OCI-LY7 (cell line): Measurements from ENCODE around the gene LRRC10B. TPM values are rescaled to one million over a fixed set of nuclear protein-coding genes. Genes with fewer than 3 reads are reported as not detected.

ENCODE experiments used
- BruUV-seq: library from RNA; stranded (reverse); fragments of 400-500 nt; replicated peaks from 2 replicates; lab custom pipeline; 2021; lab: Mats Ljungman, UMichigan
- CTCF ChIA-PET: fragments of 300-600 bp; sonication (Branson Sonifier 250); formaldehyde crosslinking; loops from one replicate; lab custom pipeline; 2022; ENCODE audit warnings: antibody characterized with exemption; ENCODE audit not compliant: unreplicated experiment; lab: Charles Lee
- POLR2A ChIA-PET: fragments of 300-600 bp; sonication (Branson Sonifier 250); formaldehyde crosslinking; loops from one replicate; lab custom pipeline; 2022; ENCODE audit warnings: antibody characterized with exemption; lab: Charles Lee
- DNase-seq: peaks from one replicate; pipeline ENCODE4 v3.0.0-alpha.2; 2015; ENCODE audit warnings: low spot score
- H2AFZ ChIP-seq: fragments of 200-600 bp; sonication (generic), shearing (Covaris generic); 2 replicates; pipeline ENCODE4 v1.6.1; 2014; ENCODE audit warnings: mild to moderate bottlenecking, antibody characterized with exemption, low read length, moderate library complexity
- H3K27ac ChIP-seq: fragments of 200-600 bp; sonication (generic); 2 replicates; pipeline ENCODE4 v1.5.1; 2014; ENCODE audit warnings: mixed run types, low read depth, mild to moderate bottlenecking, moderate library complexity, low read length, inconsistent platforms; ENCODE audit not compliant: poor library complexity, severe bottlenecking
- H3K36me3 ChIP-seq: fragments of 200-600 bp; sonication (generic); 2 replicates; pipeline ENCODE4 v1.6.1; 2014; ENCODE audit warnings: mild to moderate bottlenecking, antibody characterized with exemption, low read length, moderate library complexity, mixed read lengths; ENCODE audit not compliant: insufficient read depth
- H3K4me1 ChIP-seq: fragments of 200-600 bp; sonication (generic); 2 replicates; pipeline ENCODE4 v1.5.1; 2014; ENCODE audit warnings: mild to moderate bottlenecking, low read length; ENCODE audit not compliant: insufficient read depth, poor library complexity, severe bottlenecking
- H3K4me2 ChIP-seq: fragments of 200-600 bp; sonication (generic); 2 replicates; pipeline ENCODE4 v1.6.1; 2014; ENCODE audit warnings: mild to moderate bottlenecking, low read length
- H3K4me3 ChIP-seq: fragments of 200-600 bp; sonication (generic); 2 replicates; pipeline ENCODE4 v1.5.1; 2014; ENCODE audit warnings: mild to moderate bottlenecking, low read depth, low read length; ENCODE audit not compliant: poor library complexity, severe bottlenecking
- H3K79me2 ChIP-seq: fragments of 200-600 bp; sonication (generic); 2 replicates; pipeline ENCODE4 v1.6.1; 2016; ENCODE audit warnings: low read depth, mild to moderate bottlenecking, low read length, moderate library complexity, mixed read lengths; ENCODE audit not compliant: insufficient read depth
- H3K9me2 ChIP-seq: fragments of 200-600 bp; sonication (generic); 2 replicates; pipeline ENCODE4 v1.6.1; 2016; ENCODE audit warnings: mild to moderate bottlenecking, low read length, mixed read lengths; ENCODE audit not compliant: insufficient read depth
- H3K9me3 ChIP-seq: fragments of 200-600 bp; sonication (generic); 2 replicates; pipeline ENCODE4 v1.6.1; 2014; ENCODE audit warnings: mild to moderate bottlenecking, mixed run types, low read length, mixed read lengths
- H4K20me1 ChIP-seq: fragments of 200-600 bp; sonication (generic); 2 replicates; pipeline ENCODE4 v1.6.1; 2014; ENCODE audit warnings: mild to moderate bottlenecking, antibody characterized with exemption, low read length, moderate library complexity, mixed read lengths; ENCODE audit not compliant: insufficient read depth
- CTCF ChIP-seq: fragments of 200-600 bp; sonication (generic); conservative IDR thresholded peaks from 2 replicates; pipeline ENCODE4 v1.5.1; 2014; ENCODE audit warnings: mild to moderate bottlenecking, antibody characterized with exemption, low read length, moderate library complexity, mixed read lengths
- EZH2phosphoT487 ChIP-seq: fragments of 200-600 bp; sonication (generic); IDR thresholded peaks from 2 replicates; pipeline ENCODE4 v1.6.1; 2018; ENCODE audit warnings: low read depth, borderline replicate concordance, mild to moderate bottlenecking, mixed run types, antibody characterized with exemption, low read length, moderate library complexity, mixed read lengths
- intact Hi-C: fragments of 100-400 bp; cut with micrococcal nuclease; formaldehyde crosslinking; loops from one replicate; pipeline ENCODE4 v1.10.0; 2022; ENCODE audit not compliant: unreplicated experiment
- total RNA-seq, 2 experiments: library from RNA; depleted of rRNA in 1 of 2; stranded (reverse); fragments of >200 nt in 1 of 2; shearing (Covaris generic) in 1 of 2; gene quantifications; 2 replicates each; pipeline ENCODE4 v1.2.3, GENCODE V29; 2014 to 2022

LRRC10B gene
- total RNA-seq, 2 experiments from 2014 or later: not detected

GRCh38 chr11:61505640-61506155, 2.9 kb upstream of the LRRC10B start:
- DNase-seq: no peak
- intact Hi-C loops: no loop called here
- CTCF ChIA-PET: no interaction called here
- no peak overlapping the region for H3K4me3 ChIP-seq
- H3K4me2 ChIP-seq: no peak overlapping the region
- no TSS peak for BruUV-seq
- no peaks in the 10 kb centered on the region for H4K20me1 ChIP-seq
- H3K9me2 ChIP-seq: no peaks in the 10 kb centered on the region
- no peak overlapping the region for H3K27ac ChIP-seq
- no peaks in the 10 kb centered on the region for H3K36me3 ChIP-seq
- H2AFZ ChIP-seq: no peak overlapping the region
- H3K4me1 ChIP-seq: no peaks in the 10 kb centered on the region
- POLR2A ChIA-PET: no interaction called here
- no peak for TF ChIP-seq CTCF
- no peak for TF ChIP-seq EZH2phosphoT487
- no peaks in the 10 kb centered on the region for H3K79me2 ChIP-seq
- H3K9me3 ChIP-seq: no peaks in the 10 kb centered on the region

GRCh38 chr11:61507012-61507768, 1.4 kb upstream of the LRRC10B start:
- no peak overlapping the region for H3K4me3 ChIP-seq
- BruUV-seq: no TSS peak
- ChIA-PET POLR2A (interaction anchor here (0.6 kb wide), 1 partner anchor 128 kb away, joined by 4 read pairs; no protein-coding TSS in a partner anchor), CTCF (no interaction called here)
- no peaks in the 10 kb centered on the region for H3K4me1 ChIP-seq
- no peaks in the 10 kb centered on the region for H4K20me1 ChIP-seq
- no peaks in the 10 kb centered on the region for H3K9me2 ChIP-seq
- H3K9me3 ChIP-seq: no peaks in the 10 kb centered on the region
- no peak for TF ChIP-seq CTCF
- TF ChIP-seq EZH2phosphoT487: no peak
- no peak for DNase-seq
- no peak overlapping the region for H3K4me2 ChIP-seq
- H3K36me3 ChIP-seq: no peaks in the 10 kb centered on the region
- no peak overlapping the region for H2AFZ ChIP-seq
- no peaks in the 10 kb centered on the region for H3K79me2 ChIP-seq
- H3K27ac ChIP-seq: no peak overlapping the region
- intact Hi-C loops: no loop called here
